Naive thymus-derived CD4-positive, alpha-beta T cell (primary cell): ENCODE results near the gene CDYL. TPM values are rescaled to one million over a fixed set of nuclear protein-coding genes. Genes with fewer than 3 reads are reported as not detected.
A peak's percentile ranks its signal among the peaks of the same experiment; 100 is the strongest.

Source experiments
- ATAC-seq: fragments of 150-1000 bp; cut with Tn5 transposase; 2 replicates; pipeline ENCODE4 v1.10.0; 2021; ENCODE audit warnings: mild to moderate bottlenecking, moderate library complexity
- CTCF ChIA-PET: fragments of 350-600 bp; sonication (Branson Sonifier 250); formaldehyde crosslinking; loops from one replicate; lab custom pipeline; 2021; ENCODE audit warnings: antibody characterized with exemption; lab: Charles Lee
- POLR2A ChIA-PET: fragments of 350-600 bp; sonication (Branson Sonifier 250); formaldehyde crosslinking; loops from one replicate; lab custom pipeline; 2021; ENCODE audit warnings: antibody characterized with exemption, inconsistent platforms; lab: Charles Lee
- DNase-seq, 9 donors: peaks; one replicate each; pipeline versions ENCODE4 v3.0.0 to v3.0.0-alpha.2; 2020 to 2022; ENCODE audit warnings: mixed read lengths in 1 of 9
- H3K27ac ChIP-seq: one replicate; pipeline ENCODE4 v1.7.0; 2013; ENCODE audit warnings: mild to moderate bottlenecking, low read depth, low read length, moderate library complexity
- H3K27me3 ChIP-seq, 2 donors: one replicate each; pipeline ENCODE4 v1.7.0; 2013; ENCODE audit warnings: low read length in 2 of 2, mild to moderate bottlenecking in 2 of 2, moderate library complexity in 2 of 2; ENCODE audit not compliant: control insufficient read depth in 2 of 2, insufficient read depth in 2 of 2
- H3K36me3 ChIP-seq, 3 experiments: 1 replicate in 2 of 3; 2 replicates in 1 of 3; pipeline ENCODE4 v1.7.0; 2013; ENCODE audit warnings: low read length in 3 of 3, mild to moderate bottlenecking in 3 of 3, moderate library complexity in 1 of 3; ENCODE audit not compliant: insufficient read depth in 3 of 3, control insufficient read depth in 2 of 3
- H3K4me1 ChIP-seq, 2 donors: one replicate each; pipeline ENCODE4 v1.7.0; 2013; ENCODE audit warnings: low read length in 2 of 2, mild to moderate bottlenecking in 2 of 2, moderate library complexity in 1 of 2; ENCODE audit not compliant: control insufficient read depth in 2 of 2, insufficient read depth in 2 of 2
- H3K4me3 ChIP-seq: 2 replicates; pipeline ENCODE4 v1.7.0; 2013; ENCODE audit warnings: mild to moderate bottlenecking, low read length
- H3K9me3 ChIP-seq, 3 experiments: 1 replicate in 2 of 3; 2 replicates in 1 of 3; pipeline ENCODE4 v1.7.0; 2013; ENCODE audit warnings: low read length in 3 of 3; ENCODE audit not compliant: control insufficient read depth in 2 of 3
- H3K27ac Mint-ChIP-seq, 9 donors: one replicate each; pipeline ENCODE4 v1.8.0; 2020 to 2022; ENCODE audit warnings: mixed read lengths in 9 of 9, mild to moderate bottlenecking in 8 of 9, moderate library complexity in 5 of 9, inconsistent platforms in 2 of 9
- H3K27me3 Mint-ChIP-seq, 5 donors: one replicate each; pipeline ENCODE4 v1.8.0; 2021 to 2022; ENCODE audit warnings: mixed read lengths in 5 of 5, mild to moderate bottlenecking in 1 of 5
- H3K36me3 Mint-ChIP-seq, 5 donors: one replicate each; pipeline ENCODE4 v1.8.0; 2020 to 2022; ENCODE audit warnings: mixed read lengths in 5 of 5, mild to moderate bottlenecking in 3 of 5, inconsistent platforms in 1 of 5
- H3K4me1 Mint-ChIP-seq, 7 donors: one replicate each; pipeline ENCODE4 v1.8.0; 2020 to 2022; ENCODE audit warnings: mixed read lengths in 7 of 7, mild to moderate bottlenecking in 3 of 7, inconsistent platforms in 1 of 7
- H3K4me3 Mint-ChIP-seq, 10 donors: one replicate each; pipeline ENCODE4 v1.8.0; 2020 to 2022; ENCODE audit warnings: mild to moderate bottlenecking in 10 of 10, mixed read lengths in 10 of 10, moderate library complexity in 6 of 10, inconsistent platforms in 2 of 10
- H3K9me3 Mint-ChIP-seq, 11 donors: one replicate each; pipeline ENCODE4 v1.8.0; 2020 to 2022; ENCODE audit warnings: mixed read lengths in 11 of 11, mild to moderate bottlenecking in 4 of 11, inconsistent platforms in 1 of 11, moderate library complexity in 1 of 11
- intact Hi-C, 2 donors: fragments of 100-400 bp; cut with micrococcal nuclease; formaldehyde crosslinking; loops; one replicate each; pipeline ENCODE4 v1.15.1; 2023
- polyA plus RNA-seq, 2 donors: library from polyadenylated mRNA; unstranded; fragments of 300-500 nt; fragmentation: Illumina TruSeq; gene quantifications; one replicate each; pipeline ENCODE4 v1.2.3, GENCODE V29; 2021
- total RNA-seq, 6 experiments: library from RNA in 5 of 6; stranded (reverse) in 5 of 6; gene quantifications; 1 replicate in 5 of 6; 2 replicates in 1 of 6; pipeline ENCODE4 v1.2.3 and lab custom pipeline; 2021 to 2026

CDYL gene
- total and polyA plus RNA-seq, 7 experiments from 2014 or later: 3.6 to 43.3 (median 32.3) TPM

GRCh38 chr6:4932228-4932903 is 156.2 kb downstream of the CDYL start:
- Mint-ChIP-seq H3K36me3 (peaks cover 0 to 31% (median 3%) of the 10 kb centered on the region in 5 donors), H3K27me3 (no peaks in the 10 kb centered on the region), H3K4me1 (peaks cover 22 to 72% (median 55%) of the 10 kb centered on the region in 7 donors), H3K4me3 (no peak overlapping the region), H3K9me3 (peaks cover 0 to 1% (median 0%) of the 10 kb centered on the region in 11 donors), H3K27ac (peak overlapping the region in 4 of 9 donors; percentile 32 to 84 (median 69))
- peaks cover 0 to 4% of the 10 kb centered on the region in 2 donors for H3K4me1 ChIP-seq
- intact Hi-C loops: no loop called here
- H3K36me3 ChIP-seq: peaks cover 0 to 11% (median 0%) of the 10 kb centered on the region in 3 experiments
- ATAC-seq (no peak), DNase-seq (no peak)
- POLR2A ChIA-PET: no interaction called here
- no peak overlapping the region for H3K27ac ChIP-seq
- CTCF ChIA-PET: no interaction called here
- H3K9me3 ChIP-seq: no peaks in the 10 kb centered on the region
- H3K27me3 ChIP-seq: no peaks in the 10 kb centered on the region
- no peak overlapping the region for H3K4me3 ChIP-seq

- no peaks in the 10 kb centered on the region for H3K9me3 ChIP-seq
- DNase-seq: no peak
- Mint-ChIP-seq H3K9me3 (no peaks in the 10 kb centered on the region), H3K4me1 (peaks cover 10 to 46% (median 32%) of the 10 kb centered on the region in 7 donors), H3K4me3 (peak overlapping the region in 1 of 10 donors; percentile 31), H3K27ac (peak overlapping the region in 1 of 9 donors; percentile 51), H3K36me3 (peaks cover 0 to 36% (median 3%) of the 10 kb centered on the region in 5 donors), H3K27me3 (no peaks in the 10 kb centered on the region)
- no peak for ATAC-seq
- no peak overlapping the region for H3K27ac ChIP-seq
- no peaks in the 10 kb centered on the region for H3K27me3 ChIP-seq
- POLR2A ChIA-PET: no interaction called here
- H3K4me3 ChIP-seq: no peak overlapping the region
- H3K36me3 ChIP-seq: peaks cover 0 to 11% (median 0%) of the 10 kb centered on the region in 3 experiments
- intact Hi-C loops: loop anchor here in 1 of 2 donors (5.0 kb wide), 2 partner anchors 67 to 158 kb away; partner anchors contain the start of genes CDYL and RPP40
- H3K4me1 ChIP-seq: no peaks in the 10 kb centered on the region
- CTCF ChIA-PET: interaction anchor here (0.6 kb wide), 1 partner anchor 914 kb away, joined by 4 read pairs; no protein-coding TSS in a partner anchor
Observed at GRCh38 chr6:4935486-4935885, 159.3 kb downstream of the CDYL start.

GRCh38 chr6:4935975-4936680 is 159.9 kb downstream of the CDYL start:
- H3K4me3 Mint-ChIP-seq: no peak overlapping the region
- H3K9me3 Mint-ChIP-seq: no peaks in the 10 kb centered on the region
- Histone ChIP-seq H3K27me3 (no peaks in the 10 kb centered on the region), H3K4me3 (no peak overlapping the region), H3K27ac (no peak overlapping the region), H3K36me3 (peaks cover 0 to 11% (median 0%) of the 10 kb centered on the region in 3 experiments), H3K4me1 (no peaks in the 10 kb centered on the region), H3K9me3 (no peaks in the 10 kb centered on the region)
- ATAC-seq (no peak), DNase-seq (no peak)
- peak overlapping the region in 1 of 9 donors; percentile 17 for H3K27ac Mint-ChIP-seq
- intact Hi-C loops: loop anchor here (1.0 to 5.0 kb wide), 4 partner anchors 66 to 725 kb away; partner anchors contain the start of genes CDYL (in 1 of the 2) and RPP40 (in 1 of the 2)
- CTCF ChIA-PET: interaction anchor here (0.6 kb wide), 1 partner anchor 264 kb away, joined by 3 read pairs; no protein-coding TSS in a partner anchor
- H3K4me1 Mint-ChIP-seq: peaks cover 10 to 43% (median 27%) of the 10 kb centered on the region in 7 donors
- no peaks in the 10 kb centered on the region for H3K27me3 Mint-ChIP-seq
- POLR2A ChIA-PET: no interaction called here
- peaks cover 0 to 33% (median 2%) of the 10 kb centered on the region in 5 donors for H3K36me3 Mint-ChIP-seq

GRCh38 chr6:4936681-4937041 is 160.5 kb downstream of the CDYL start:
- no peak overlapping the region for H3K4me3 Mint-ChIP-seq
- peak; percentile 44 for ATAC-seq

GRCh38 chr6:4937414-4937813 is 161.2 kb downstream of the CDYL start:
- peaks cover 10 to 49% (median 26%) of the 10 kb centered on the region in 7 donors for H3K4me1 Mint-ChIP-seq
- H3K27me3 Mint-ChIP-seq: no peaks in the 10 kb centered on the region
- H3K27me3 ChIP-seq: no peaks in the 10 kb centered on the region
- H3K27ac Mint-ChIP-seq: no peak overlapping the region
- no peak overlapping the region for H3K4me3 Mint-ChIP-seq
- DNase-seq (no peak), ATAC-seq (no peak)
- no peaks in the 10 kb centered on the region for H3K9me3 ChIP-seq
- intact Hi-C loops: loop anchor here (2.0 to 5.0 kb wide), 3 partner anchors 65 to 727 kb away; partner anchors contain the start of genes CDYL (in 1 of the 2) and RPP40 (in 1 of the 2)
- H3K4me1 ChIP-seq: peaks cover 0 to 5% of the 10 kb centered on the region in 2 donors
- H3K4me3 ChIP-seq: no peak overlapping the region
- H3K27ac ChIP-seq: no peak overlapping the region
- peaks cover 0 to 11% (median 0%) of the 10 kb centered on the region in 3 experiments for H3K36me3 ChIP-seq
- peaks cover 0 to 26% (median 2%) of the 10 kb centered on the region in 5 donors for H3K36me3 Mint-ChIP-seq
- POLR2A ChIA-PET: no interaction called here
- H3K9me3 Mint-ChIP-seq: no peaks in the 10 kb centered on the region
- CTCF ChIA-PET: interaction anchor here (0.6 kb wide), 2 partner anchors 30 to 295 kb away, joined by 3 read pairs; no protein-coding TSS in a partner anchor

More at GRCh38 chr6:4936681-4937041, 160.5 kb downstream of the CDYL start:
- Histone ChIP-seq H3K27me3 (no peaks in the 10 kb centered on the region), H3K4me3 (no peak overlapping the region), H3K9me3 (no peaks in the 10 kb centered on the region), H3K4me1 (peaks cover 0 to 3% of the 10 kb centered on the region in 2 donors), H3K27ac (no peak overlapping the region), H3K36me3 (peaks cover 0 to 11% (median 0%) of the 10 kb centered on the region in 3 experiments)
- H3K27ac Mint-ChIP-seq: peak overlapping the region in 1 of 9 donors; percentile 17
- peaks cover 0 to 28% (median 2%) of the 10 kb centered on the region in 5 donors for H3K36me3 Mint-ChIP-seq
- intact Hi-C loops: loop anchor here (1.0 to 5.0 kb wide), 4 partner anchors 66 to 726 kb away; partner anchors contain the start of genes CDYL (in 1 of the 2) and RPP40 (in 1 of the 2)
- DNase-seq: peak in 5 of 9 donors; percentile 5 to 31 (median 25)
- H3K4me1 Mint-ChIP-seq: peaks cover 10 to 41% (median 22%) of the 10 kb centered on the region in 7 donors
- H3K9me3 Mint-ChIP-seq: no peaks in the 10 kb centered on the region
- ChIA-PET CTCF (no interaction called here), POLR2A (no interaction called here)
- H3K27me3 Mint-ChIP-seq: no peaks in the 10 kb centered on the region

GRCh38 chr6:4939241-4939640 is 163.0 kb downstream of the CDYL start:
- no peaks in the 10 kb centered on the region for H3K9me3 Mint-ChIP-seq
- Histone ChIP-seq H3K36me3 (peaks cover 0 to 20% (median 0%) of the 10 kb centered on the region in 3 experiments), H3K4me1 (peaks cover 0 to 5% of the 10 kb centered on the region in 2 donors), H3K27me3 (no peaks in the 10 kb centered on the region), H3K27ac (no peak overlapping the region), H3K4me3 (no peak overlapping the region), H3K9me3 (no peaks in the 10 kb centered on the region)
- peaks cover 0 to 55% (median 18%) of the 10 kb centered on the region in 7 donors for H3K4me1 Mint-ChIP-seq
- no peaks in the 10 kb centered on the region for H3K27me3 Mint-ChIP-seq
- no peak for DNase-seq
- peak overlapping the region in 1 of 9 donors; percentile 72 for H3K27ac Mint-ChIP-seq
- H3K4me3 Mint-ChIP-seq: no peak overlapping the region
- no peak for ATAC-seq
- CTCF ChIA-PET: no interaction called here
- intact Hi-C loops: loop anchor here in 1 of 2 donors (5.0 kb wide), 2 partner anchors 63 to 162 kb away; partner anchors contain the start of genes CDYL and RPP40
- POLR2A ChIA-PET: no interaction called here
- peaks cover 5 to 28% (median 5%) of the 10 kb centered on the region in 5 donors for H3K36me3 Mint-ChIP-seq
